PC-9 (cell line): ENCODE measurements around the gene TCEAL4. TPM values are rescaled to one million over a fixed set of nuclear protein-coding genes. Genes with fewer than 3 reads are reported as not detected.

Source experiments
- BruUV-seq: library from RNA; stranded (reverse); fragments of 400-500 nt; replicated peaks from 2 replicates; lab custom pipeline; 2021; lab: Mats Ljungman, UMichigan
- CTCF ChIA-PET: fragments of 300-600 bp; sonication (Branson Sonifier 250); formaldehyde crosslinking; loops from one replicate; lab custom pipeline; 2022; ENCODE audit warnings: antibody characterized with exemption; lab: Charles Lee
- POLR2A ChIA-PET: fragments of 300-600 bp; sonication (Branson Sonifier 250); formaldehyde crosslinking; loops from one replicate; lab custom pipeline; 2022; ENCODE audit warnings: antibody characterized with exemption; ENCODE audit not compliant: unreplicated experiment; lab: Charles Lee
- DNase-seq, 2 experiments: peaks; one replicate each; pipeline versions ENCODE4 v3.0.0 to v3.0.0-alpha.2; 2015 to 2022; ENCODE audit warnings: mixed read lengths in 1 of 2
- H2AFZ ChIP-seq: fragments of 200-600 bp; sonication (generic); 2 replicates; pipeline ENCODE4 v1.8.1; 2017; ENCODE audit warnings: antibody characterized with exemption
- H3F3A ChIP-seq: fragments of 200-600 bp; sonication (generic); 2 replicates; pipeline ENCODE4 v1.8.1; 2017; ENCODE audit warnings: antibody characterized with exemption, mild to moderate bottlenecking, low read depth; ENCODE audit not compliant: insufficient read depth
- H3K27ac ChIP-seq: fragments of 200-600 bp; sonication (generic); 2 replicates; pipeline ENCODE4 v1.6.1; 2016; ENCODE audit warnings: mixed run types
- H3K27me3 ChIP-seq: fragments of 200-600 bp; sonication (generic); 2 replicates; pipeline ENCODE4 v1.6.1; 2016; ENCODE audit warnings: low read depth, mixed run types; ENCODE audit not compliant: insufficient read depth
- H3K36me3 ChIP-seq: fragments of 200-600 bp; sonication (generic); 2 replicates; pipeline ENCODE4 v1.6.1; 2016; ENCODE audit warnings: low read depth, mixed run types
- H3K4me1 ChIP-seq: fragments of 200-600 bp; sonication (generic); replicated peaks from 2 replicates; pipeline ENCODE4 v1.6.1; 2016; ENCODE audit warnings: mixed run types; ENCODE audit not compliant: insufficient read depth
- H3K4me2 ChIP-seq: fragments of 200-600 bp; sonication (generic); 2 replicates; pipeline ENCODE4 v1.6.1; 2017; ENCODE audit warnings: mixed run types
- H3K4me3 ChIP-seq: fragments of 200-600 bp; sonication (generic); 2 replicates; pipeline ENCODE4 v1.6.1; 2016; ENCODE audit warnings: mixed run types
- H3K79me2 ChIP-seq: fragments of 200-600 bp; sonication (generic); 2 replicates; pipeline ENCODE4 v1.6.1; 2017; ENCODE audit warnings: low read depth, mixed run types
- H3K9me2 ChIP-seq: fragments of 200-600 bp; sonication (generic); 2 replicates; pipeline ENCODE4 v1.8.1; 2017; ENCODE audit warnings: mild to moderate bottlenecking; ENCODE audit not compliant: insufficient read depth
- H3K9me3 ChIP-seq: fragments of 200-600 bp; sonication (generic); 2 replicates; pipeline ENCODE4 v1.8.1; 2016; ENCODE audit warnings: low read depth; ENCODE audit not compliant: insufficient read depth
- H4K20me1 ChIP-seq: fragments of 200-600 bp; sonication (generic); 2 replicates; pipeline ENCODE4 v1.8.1; 2017; ENCODE audit not compliant: insufficient read depth
- EZH2 ChIP-seq: fragments of 200-600 bp; sonication (generic); IDR thresholded peaks from 2 replicates; pipeline ENCODE4 v1.8.0; 2017; ENCODE audit warnings: antibody characterized with exemption, low read depth
- intact Hi-C: fragments of 100-400 bp; cut with micrococcal nuclease; formaldehyde crosslinking; loops from one replicate; pipeline ENCODE4 v1.10.0; 2022; ENCODE audit not compliant: unreplicated experiment
- total RNA-seq: library from RNA; stranded (reverse); gene quantifications from 2 replicates; pipeline ENCODE4 v1.2.3, GENCODE V29; 2021
- TF ChIP-seq, protein P1 (sequence below): fragments of 200-600 bp; sonication (generic); conservative IDR thresholded peaks from 2 replicates; pipeline ENCODE4 v1.6.1; 2017; ENCODE audit warnings: mixed run types, antibody characterized with exemption, mild to moderate bottlenecking, moderate library complexity

TCEAL4 gene
- total RNA-seq, 1 experiment from 2014 or later: 42.9 TPM

DNA sequence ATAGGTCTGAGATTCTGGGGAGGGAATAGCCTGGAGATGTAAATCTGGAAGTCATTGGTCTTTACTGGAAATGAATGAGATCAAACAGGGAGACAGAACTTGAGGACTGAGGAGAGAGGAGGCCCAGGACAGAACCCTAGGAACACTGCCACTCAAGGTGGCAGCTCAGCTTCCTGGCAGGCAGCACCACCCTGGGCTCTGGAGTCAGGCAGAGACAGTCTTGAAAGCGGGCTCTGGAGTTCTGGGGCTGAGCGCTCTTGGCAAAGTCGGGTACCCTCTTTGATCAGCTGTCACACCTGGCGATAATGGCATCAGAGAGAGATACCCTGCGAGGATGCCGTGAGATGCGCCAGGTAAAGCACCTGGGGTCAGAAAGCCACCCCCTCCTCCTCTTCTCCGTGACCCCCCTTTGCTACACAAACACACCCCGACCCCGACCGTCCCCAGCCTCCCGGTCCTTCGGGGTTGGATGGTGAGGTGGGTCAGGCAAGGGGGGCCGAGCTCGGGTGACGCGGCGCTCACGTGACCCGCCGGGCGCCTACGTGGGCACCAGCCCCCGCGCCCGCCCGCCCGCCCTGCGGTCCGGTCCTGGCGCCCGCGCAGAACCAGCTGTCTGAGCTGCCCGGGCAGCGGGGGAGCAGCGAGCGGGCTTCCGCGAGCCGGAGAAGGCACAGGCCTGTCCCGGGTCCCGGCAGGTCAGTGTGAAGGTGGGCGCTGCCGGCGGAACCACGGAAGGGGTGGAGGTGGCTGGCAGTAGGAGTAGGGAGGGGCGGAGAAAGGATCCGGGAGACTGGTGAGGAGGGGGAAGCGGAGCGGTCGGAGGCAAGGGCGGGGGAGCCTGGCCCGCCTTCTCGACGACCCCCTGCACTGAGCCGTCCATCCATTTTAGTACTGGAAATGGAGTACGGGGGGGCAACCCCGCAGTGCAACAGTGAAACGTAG is 22.3 kb downstream of the TCEAL4 start, which contains the start of gene TCEAL3:
Gene TCEAL3, plus strand, starts transcription at position 600 of the 942 bp plus-strand sequence. CDS start 1,102 bp downstream, outside the sequence.
- H2AFZ ChIP-seq: peak within 1 kb of the TSS; percentile 80
- intact Hi-C loops: no loop called here

DNA sequence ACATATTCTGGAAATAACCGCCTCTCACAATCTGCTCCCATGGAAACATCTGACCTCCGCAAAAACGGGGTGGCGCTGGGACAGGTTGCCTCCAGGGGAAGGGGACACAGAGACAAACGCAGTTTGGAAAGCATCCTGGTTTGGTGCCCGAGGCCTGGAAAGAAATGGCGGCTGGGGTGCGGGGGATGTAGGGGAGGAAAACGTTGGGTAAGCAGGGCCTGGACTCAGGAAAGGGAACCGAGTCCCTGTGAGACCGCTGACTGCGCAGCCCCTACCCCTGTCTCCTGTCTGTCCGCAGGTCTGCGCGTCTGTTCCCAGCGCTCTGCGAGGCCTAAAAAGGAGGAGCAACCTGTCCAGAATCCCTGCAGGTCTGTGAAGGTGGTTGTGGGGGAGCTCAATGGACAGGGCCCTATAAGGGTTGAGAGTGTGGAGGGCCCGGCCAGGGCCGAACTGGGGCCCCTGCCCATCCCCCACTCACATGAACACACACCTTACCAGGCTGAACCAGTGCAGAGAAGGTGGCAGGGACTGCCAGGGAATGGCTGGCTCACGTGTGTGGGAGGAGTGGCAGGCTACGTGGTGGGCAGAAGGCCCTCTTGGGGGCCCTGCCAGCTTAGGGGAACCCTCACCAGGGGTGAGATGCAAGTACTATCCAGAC is 23.1 kb downstream of the TCEAL4 start:
- TF ChIP-seq EZH2: no peak
- TF ChIP-seq, protein P1, sequence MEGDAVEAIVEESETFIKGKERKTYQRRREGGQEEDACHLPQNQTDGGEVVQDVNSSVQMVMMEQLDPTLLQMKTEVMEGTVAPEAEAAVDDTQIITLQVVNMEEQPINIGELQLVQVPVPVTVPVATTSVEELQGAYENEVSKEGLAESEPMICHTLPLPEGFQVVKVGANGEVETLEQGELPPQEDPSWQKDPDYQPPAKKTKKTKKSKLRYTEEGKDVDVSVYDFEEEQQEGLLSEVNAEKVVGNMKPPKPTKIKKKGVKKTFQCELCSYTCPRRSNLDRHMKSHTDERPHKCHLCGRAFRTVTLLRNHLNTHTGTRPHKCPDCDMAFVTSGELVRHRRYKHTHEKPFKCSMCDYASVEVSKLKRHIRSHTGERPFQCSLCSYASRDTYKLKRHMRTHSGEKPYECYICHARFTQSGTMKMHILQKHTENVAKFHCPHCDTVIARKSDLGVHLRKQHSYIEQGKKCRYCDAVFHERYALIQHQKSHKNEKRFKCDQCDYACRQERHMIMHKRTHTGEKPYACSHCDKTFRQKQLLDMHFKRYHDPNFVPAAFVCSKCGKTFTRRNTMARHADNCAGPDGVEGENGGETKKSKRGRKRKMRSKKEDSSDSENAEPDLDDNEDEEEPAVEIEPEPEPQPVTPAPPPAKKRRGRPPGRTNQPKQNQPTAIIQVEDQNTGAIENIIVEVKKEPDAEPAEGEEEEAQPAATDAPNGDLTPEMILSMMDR: no peak
- no TSS peak for BruUV-seq
- Histone ChIP-seq H3K79me2 (no peaks in the 10 kb centered on the region), H3K27me3 (no peaks in the 10 kb centered on the region), H3K4me2 (peak overlapping the region; percentile 81), H3F3A (no peaks in the 10 kb centered on the region; the same call in 1 of the 2 replicates), H3K9me2 (no peaks in the 10 kb centered on the region), H3K4me3 (peak overlapping the region; percentile 65), H3K27ac (no peak overlapping the region), H3K9me3 (no peaks in the 10 kb centered on the region), H3K36me3 (no peaks in the 10 kb centered on the region), H2AFZ (peak overlapping the region; percentile 68; the same call in 1 of the 2 replicates), H4K20me1 (no peaks in the 10 kb centered on the region), H3K4me1 (peaks cover 10% of the 10 kb centered on the region; the same call in 1 of the 2 replicates)
- ChIA-PET CTCF (no interaction called here), POLR2A (no interaction called here)
- no peak for DNase-seq
- intact Hi-C loops: no loop called here

More for the DNA sequence above, 22.3 kb downstream of the TCEAL4 start, which contains the start of gene TCEAL3:
- Histone ChIP-seq H3F3A (no peaks in the 10 kb centered on the region), H3K79me2 (no peaks in the 10 kb centered on the region), H3K4me2 (peak within 1 kb of the TSS; percentile 81), H4K20me1 (no peaks in the 10 kb centered on the region), H3K4me3 (peak within 1 kb of the TSS; percentile 65), H3K36me3 (no peaks in the 10 kb centered on the region), H3K9me2 (no peaks in the 10 kb centered on the region), H3K27ac (no peak within 1 kb of the TSS), H3K27me3 (no peaks in the 10 kb centered on the region), H3K9me3 (no peaks in the 10 kb centered on the region), H3K4me1 (peaks cover 7% of the 10 kb centered on the region; the same call in 1 of the 2 replicates)
- ChIA-PET POLR2A (no interaction called here), CTCF (no interaction called here)
- peak in 1 of 2 experiments; percentile 39 for DNase-seq
- TF ChIP-seq, protein P1: no peak
- no peak for TF ChIP-seq EZH2
- TSS peak; percentile 66 for BruUV-seq

DNA sequence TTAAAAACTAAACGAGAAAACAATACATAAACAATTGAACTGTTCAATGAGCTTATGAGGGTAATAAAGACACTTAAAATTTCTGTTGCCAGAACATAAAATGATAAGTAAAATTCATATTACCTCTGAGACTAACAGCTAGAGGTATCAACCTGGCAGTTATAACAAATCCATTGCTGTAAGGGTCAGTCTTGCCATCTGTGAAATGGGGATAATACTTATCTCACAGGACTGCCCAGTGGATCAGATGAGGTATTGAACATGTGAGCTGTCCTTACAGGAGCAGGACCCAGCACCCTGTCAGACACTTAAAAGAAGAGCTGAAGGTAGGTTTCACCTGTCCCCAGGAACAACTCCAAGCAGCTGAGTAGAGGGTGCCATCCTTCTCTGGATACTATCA is 25.0 kb downstream of the TCEAL4 start:
- H3K9me3 ChIP-seq: no peaks in the 10 kb centered on the region; the same call in 1 of the 2 replicates
- CTCF ChIA-PET: no interaction called here
- no peaks in the 10 kb centered on the region for H3K79me2 ChIP-seq
- H3K9me2 ChIP-seq: no peaks in the 10 kb centered on the region
- peaks cover 29% of the 10 kb centered on the region for H3K4me1 ChIP-seq
- no peaks in the 10 kb centered on the region for H3K27me3 ChIP-seq
- no peaks in the 10 kb centered on the region for H3K36me3 ChIP-seq
- DNase-seq: no peak
- H4K20me1 ChIP-seq: no peaks in the 10 kb centered on the region
- no peak for TF ChIP-seq EZH2
- TF ChIP-seq, protein P1: no peak
- intact Hi-C loops: no loop called here
- no TSS peak for BruUV-seq
- POLR2A ChIA-PET: no interaction called here
- H3F3A ChIP-seq: peaks cover 15% of the 10 kb centered on the region
- H3K27ac ChIP-seq: no peak overlapping the region
- H2AFZ ChIP-seq: no peak overlapping the region
- no peak overlapping the region for H3K4me2 ChIP-seq
- H3K4me3 ChIP-seq: no peak overlapping the region
